H1 (cell line): ENCODE results near the gene SOST. TPM values are rescaled to one million over a fixed set of nuclear protein-coding genes. Genes with fewer than 3 reads are reported as not detected.

Experiments
- CTCF ChIA-PET: fragments of 300-600 bp; sonication (Branson Sonifier 250); formaldehyde crosslinking; loops from one replicate; lab custom pipeline; 2021; ENCODE audit not compliant: partially characterized antibody; lab: Charles Lee
- POLR2A ChIA-PET: fragments of 300-600 bp; sonication (Branson Sonifier 250); formaldehyde crosslinking; loops from one replicate; lab custom pipeline; 2021; ENCODE audit warnings: inconsistent platforms; ENCODE audit not compliant: partially characterized antibody; lab: Charles Lee
- DNase-seq, 2 experiments: peaks; one replicate each; pipeline versions ENCODE4 v3.0.0 to v3.0.0-alpha.2; 2010 to 2022; ENCODE audit warnings: low spot score in 2 of 2, low read depth in 1 of 2, mixed read lengths in 1 of 2
- FAIRE-seq: peaks from 2 replicates; lab custom pipeline; 2011; peaks lifted over from hg19 to GRCh38; lab: Jason Lieb, UNC
- H2AFZ ChIP-seq: 2 replicates; pipeline ENCODE4 v1.8.1; 2012; ENCODE audit warnings: low read length, inconsistent platforms
- H2AK5ac ChIP-seq: 2 replicates; pipeline ENCODE4 v1.6.1; 2013; ENCODE audit warnings: low read depth, low read length
- H2BK120ac ChIP-seq: replicated peaks from 2 replicates; pipeline ENCODE3; 2013; ENCODE audit warnings: low read depth, low read length, inconsistent platforms
- H2BK12ac ChIP-seq: 2 replicates; pipeline ENCODE4 v1.6.1; 2013; ENCODE audit warnings: low read depth, low read length
- H2BK15ac ChIP-seq: 2 replicates; pipeline ENCODE4 v1.6.1; 2013; ENCODE audit warnings: low read length
- H2BK20ac ChIP-seq: 2 replicates; pipeline ENCODE4 v1.6.1; 2013; ENCODE audit warnings: low read length
- H2BK5ac ChIP-seq: 2 replicates; pipeline ENCODE4 v1.6.1; 2013; ENCODE audit warnings: low read depth, low read length
- H3K14ac ChIP-seq: 2 replicates; pipeline ENCODE4 v1.6.1; 2013; ENCODE audit warnings: inconsistent platforms; ENCODE audit not compliant: insufficient read length
- H3K18ac ChIP-seq: 2 replicates; pipeline ENCODE4 v1.6.1; 2013; ENCODE audit warnings: low read length; ENCODE audit errors: extremely low read depth
- H3K23ac ChIP-seq: 2 replicates; pipeline ENCODE4 v1.6.1; 2013; ENCODE audit warnings: inconsistent platforms; ENCODE audit not compliant: insufficient read length
- H3K23me2 ChIP-seq: 2 replicates; pipeline ENCODE4 v1.6.1; 2013; ENCODE audit warnings: low read depth, low read length
- H3K27ac ChIP-seq: 2 replicates; pipeline ENCODE4 v1.6.1; 2011; ENCODE audit warnings: low read depth, low read length, inconsistent platforms
- H3K27me3 ChIP-seq, 4 experiments: replicated peaks in 1 of 4; 1 replicate in 1 of 4; 2 replicates in 3 of 4; pipeline versions ENCODE4 v1.6.1 to v1.8.1; 2011 to 2013; ENCODE audit warnings: low read length in 3 of 4, mild to moderate bottlenecking in 3 of 4, inconsistent platforms in 2 of 4, mixed read lengths in 2 of 4, moderate library complexity in 1 of 4; ENCODE audit not compliant: control insufficient read depth in 3 of 4, insufficient read depth in 3 of 4; ENCODE audit errors: extremely low read depth in 1 of 4
- H3K36me3 ChIP-seq, 4 experiments: 2 replicates each; pipeline versions ENCODE4 v1.6.1 to v1.8.1; 2011 to 2013; ENCODE audit warnings: mild to moderate bottlenecking in 4 of 4, low read length in 3 of 4, moderate library complexity in 2 of 4, control low read depth in 1 of 4, inconsistent platforms in 1 of 4; ENCODE audit not compliant: insufficient read depth in 4 of 4, control insufficient read depth in 2 of 4
- H3K4ac ChIP-seq: replicated peaks from 2 replicates; pipeline ENCODE3; 2013; ENCODE audit warnings: low read length, low read depth, mixed read lengths, inconsistent platforms; ENCODE audit not compliant: insufficient read length
- H3K4me1 ChIP-seq, 4 experiments: replicated peaks in 1 of 4; 1 replicate in 1 of 4; 2 replicates in 3 of 4; pipeline versions ENCODE4 v1.6.1 to v1.8.1; 2011 to 2013; ENCODE audit warnings: low read length in 3 of 4, inconsistent platforms in 2 of 4, mixed read lengths in 1 of 4; ENCODE audit not compliant: insufficient read depth in 4 of 4, control insufficient read depth in 3 of 4
- H3K4me2 ChIP-seq, 2 experiments: 2 replicates each; pipeline versions ENCODE4 v1.6.1 to v1.8.1; 2011 to 2013; ENCODE audit warnings: low read depth in 2 of 2, low read length in 2 of 2, control low read depth in 1 of 2, inconsistent platforms in 1 of 2, mild to moderate bottlenecking in 1 of 2; ENCODE audit not compliant: insufficient read depth in 1 of 2
- H3K4me3 ChIP-seq, 4 experiments: fragments of 200-600, 300-600 bp in 1 of 4; sonication (generic), shearing (Covaris generic), sonication (Bioruptor Twin) in 1 of 4; 2 replicates each; pipeline versions ENCODE4 v1.5.1 to v1.8.1; 2011 to 2016; ENCODE audit warnings: low read length in 4 of 4, low read depth in 3 of 4, control low read depth in 2 of 4, inconsistent platforms in 2 of 4, mild to moderate bottlenecking in 2 of 4, mixed read lengths in 1 of 4, moderate library complexity in 1 of 4; ENCODE audit not compliant: insufficient read depth in 2 of 4; ENCODE audit errors: extremely low read depth in 1 of 4
- H3K56ac ChIP-seq: replicated peaks from 2 replicates; pipeline ENCODE3; 2013; ENCODE audit warnings: low read depth, mild to moderate bottlenecking, mixed read lengths, low read length, inconsistent platforms; ENCODE audit not compliant: insufficient read length
- H3K79me1 ChIP-seq: 2 replicates; pipeline ENCODE4 v1.6.1; 2013; ENCODE audit warnings: low read depth, low read length, control low read depth
- H3K79me2 ChIP-seq, 2 experiments: 2 replicates each; pipeline versions ENCODE4 v1.6.1 to v1.8.1; 2012 to 2013; ENCODE audit warnings: low read length in 2 of 2, mild to moderate bottlenecking in 2 of 2, inconsistent platforms in 1 of 2; ENCODE audit not compliant: insufficient read depth in 2 of 2, control insufficient read depth in 1 of 2
- H3K9ac ChIP-seq, 4 experiments: replicated peaks in 1 of 4; 1 replicate in 1 of 4; 2 replicates in 3 of 4; pipeline versions ENCODE4 v1.6.1 to v1.8.1; 2011 to 2013; ENCODE audit warnings: low read depth in 3 of 4, low read length in 3 of 4, control low read depth in 2 of 4, mild to moderate bottlenecking in 2 of 4, moderate library complexity in 2 of 4, inconsistent platforms in 1 of 4; ENCODE audit errors: extremely low read depth in 1 of 4
- H3K9me3 ChIP-seq, 2 experiments: 2 replicates each; pipeline versions ENCODE4 v1.6.1 to v1.8.1; 2012 to 2013; ENCODE audit warnings: mild to moderate bottlenecking in 2 of 2, moderate library complexity in 2 of 2, control low read depth in 1 of 2, inconsistent platforms in 1 of 2, low read depth in 1 of 2, low read length in 1 of 2, mixed read lengths in 1 of 2; ENCODE audit not compliant: insufficient read depth in 2 of 2
- H4K20me1 ChIP-seq, 2 experiments: replicated peaks in 1 of 2; 2 replicates each; pipeline versions ENCODE3 to v1.8.1; 2011 to 2013; ENCODE audit warnings: inconsistent platforms in 2 of 2, low read length in 2 of 2, mild to moderate bottlenecking in 1 of 2; ENCODE audit not compliant: insufficient read depth in 2 of 2, control insufficient read depth in 1 of 2
- H4K5ac ChIP-seq: 2 replicates; pipeline ENCODE4 v1.6.1; 2013; ENCODE audit warnings: low read length, low read depth, mixed read lengths, inconsistent platforms; ENCODE audit not compliant: insufficient read length
- H4K8ac ChIP-seq: 2 replicates; pipeline ENCODE4 v1.8.0; 2013; ENCODE audit warnings: mild to moderate bottlenecking, moderate library complexity, low read length, inconsistent platforms; ENCODE audit not compliant: insufficient read depth; ENCODE audit errors: extremely low read depth
- H4K91ac ChIP-seq: replicated peaks from 2 replicates; pipeline ENCODE3; 2013; ENCODE audit warnings: low read length, mixed read lengths, inconsistent platforms; ENCODE audit not compliant: insufficient read length
- EZH2 ChIP-seq: fragments of 200-600 bp; sonication (generic); IDR thresholded peaks from 2 replicates; pipeline ENCODE4 v1.7.1; 2012; ENCODE audit warnings: low read depth, mild to moderate bottlenecking, moderate library complexity, low read length, inconsistent platforms; ENCODE audit not compliant: severe bottlenecking
- GTF2F1 ChIP-seq: IDR thresholded peaks from 2 replicates; pipeline ENCODE4 v1.6.1; 2012; ENCODE audit warnings: low read depth, low read length, improper control_type of control experiment, borderline replicate concordance
- JUND ChIP-seq: IDR thresholded peaks from 2 replicates; pipeline ENCODE4 v1.6.1; 2011; ENCODE audit warnings: mild to moderate bottlenecking, improper control_type of control experiment, low read length
- NANOG ChIP-seq: IDR thresholded peaks from 2 replicates; pipeline ENCODE4 v1.6.1; 2011; ENCODE audit warnings: low read length, low read depth, mild to moderate bottlenecking, inconsistent platforms; ENCODE audit not compliant: insufficient read depth, poor library complexity, severe bottlenecking
- RAD21 ChIP-seq, 2 experiments: IDR thresholded peaks in 1 of 2; conservative IDR thresholded peaks in 1 of 2; 2 replicates each; pipeline ENCODE4 v1.6.1; 2011; ENCODE audit warnings: low read depth in 2 of 2, low read length in 2 of 2, improper control_type of control experiment in 1 of 2, inconsistent platforms in 1 of 2, mild to moderate bottlenecking in 1 of 2, moderate library complexity in 1 of 2
- RNF2 ChIP-seq: fragments of 200-900, 300-1000 bp; sonication (generic); IDR thresholded peaks from 2 replicates; pipeline ENCODE4 v1.7.1; 2016; ENCODE audit warnings: borderline replicate concordance, low read depth, mild to moderate bottlenecking, antibody characterized with exemption, low read length; ENCODE audit not compliant: poor library complexity, severe bottlenecking; ENCODE audit errors: missing control alignments
- SP4 ChIP-seq: IDR thresholded peaks from 2 replicates; pipeline ENCODE4 v1.6.1; 2012; ENCODE audit warnings: low read length, inconsistent platforms
- WGBS, 2 experiments: shearing (Covaris generic) in 1 of 2; methylation state at CpG; one replicate each; pipeline versions ENCODE4 v1.1.6 to v1.1.7; 2013 to 2015; ENCODE audit warnings: low lambda C conversion rate in 2 of 2, mixed read lengths in 2 of 2, inconsistent platforms in 1 of 2, low coverage in 1 of 2, missing lambda C conversion rate in 1 of 2; ENCODE audit not compliant: insufficient replicate concordance in 2 of 2, insufficient coverage in 1 of 2, insufficient read length in 1 of 2; ENCODE audit errors: extremely low coverage in 1 of 2, missing lambda C conversion rate in 1 of 2; 5-methylcytosine and 5-hydroxymethylcytosine counted together
- polyA plus RNA-seq, 7 experiments: library from polyadenylated mRNA; depleted of rRNA in 3 of 7; stranded (reverse) in 5 of 7; unstranded in 2 of 7; fragments of >200 nt in 5 of 7; fragments of 200-250 nt in 2 of 7; gene quantifications; 1 replicate in 5 of 7; 2 replicates in 1 of 7; 4 replicates in 1 of 7; pipeline versions ENCODE4 v1.2.1 to v1.2.3, GENCODE V29; 2011 to 2013; ENCODE audit warnings: missing spikeins in 2 of 7, mixed read lengths in 2 of 7
- total RNA-seq: library from RNA; stranded (reverse); fragmentation: NEBNext Ultra II Directional; extraction: Animal tissue kit (Norgen Biotek cat#: 25700); gene quantifications from 2 replicates; pipeline ENCODE4 v1.2.1, GENCODE V29; 2021
- TF ChIP-seq, protein P1 (sequence below), 3 experiments: IDR thresholded peaks; 1 replicate in 2 of 3; 2 replicates in 1 of 3; pipeline versions ENCODE4 v1.5.1 to v1.6.1; 2011; ENCODE audit warnings: low read length in 3 of 3, mild to moderate bottlenecking in 3 of 3, inconsistent platforms in 2 of 3, low read depth in 1 of 3, moderate library complexity in 1 of 3; ENCODE audit not compliant: insufficient read depth in 1 of 3; ENCODE audit errors: control extremely low read depth in 1 of 3

Gene SOST
- total and polyA plus RNA-seq, 2 of the 8 experiments (the other 6 are each of a cell fraction or from before 2014, with no cell fraction given) = 0.08 TPM; not detected in 1

DNA sequence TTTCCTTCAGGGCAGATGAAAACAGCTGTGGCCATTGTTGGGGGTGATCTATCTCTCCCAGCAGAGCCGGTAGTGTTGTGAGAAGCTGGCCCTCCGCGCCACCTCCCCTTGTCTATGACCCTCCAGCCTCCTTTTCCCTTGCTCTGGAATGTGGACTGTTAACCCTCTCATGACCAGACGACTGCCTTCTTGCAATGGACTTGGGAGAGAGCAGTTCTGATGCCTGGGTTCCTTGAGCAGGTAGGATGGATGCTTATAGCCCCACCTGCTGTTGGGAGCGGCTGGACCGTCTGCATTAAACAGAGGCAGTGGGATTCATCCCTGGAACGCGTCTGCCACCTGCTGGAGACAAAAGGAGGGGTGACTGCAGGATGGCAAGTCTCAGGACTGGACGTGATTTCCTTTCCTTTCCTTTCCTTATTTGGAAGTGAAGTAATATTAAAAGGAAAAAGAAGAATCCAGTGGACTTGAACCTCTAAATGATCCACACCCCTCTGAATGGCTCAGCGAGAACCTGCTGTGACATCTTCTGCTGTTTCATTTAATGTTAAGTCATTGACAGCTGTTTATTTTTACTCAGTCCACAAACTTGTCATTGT, 1.8 kb upstream of the SOST start:
- Histone ChIP-seq H4K20me1 (no peaks in the 10 kb centered on the region), H3K27me3 (peaks cover 0 to 17% (median 10%) of the 10 kb centered on the region in 4 experiments; a peak in 5 of 7 replicates), H3K56ac (no peak overlapping the region), H3K4me1 (peaks cover 4 to 21% (median 8%) of the 10 kb centered on the region in 4 experiments; a peak in 6 of 7 replicates), H3K9ac (no peak overlapping the region), H2BK12ac (no peak overlapping the region), H2AFZ (peak overlapping the region; percentile 31; the same call in 1 of the 2 replicates), H3K23me2 (peaks cover 2% of the 10 kb centered on the region; the same call in 1 of the 2 replicates), H3K18ac (no peak overlapping the region; the same call in 1 of the 2 replicates), H3K27ac (no peak overlapping the region), H2BK20ac (no peak overlapping the region), H2BK5ac (no peak overlapping the region), H2BK120ac (no peak overlapping the region), H3K79me2 (no peaks in the 10 kb centered on the region), H3K4me2 (peak overlapping the region in 1 of 2 experiments; percentile 36; a peak in 3 of 4 replicates), H3K4ac (no peak overlapping the region), H4K5ac (no peak overlapping the region), H3K4me3 (no peak overlapping the region), H3K9me3 (no peaks in the 10 kb centered on the region), H4K91ac (no peak overlapping the region), H3K36me3 (no peaks in the 10 kb centered on the region), H3K79me1 (no peaks in the 10 kb centered on the region), H3K23ac (no peak overlapping the region), H2AK5ac (no peak overlapping the region), H4K8ac (no peak overlapping the region), H2BK15ac (no peak overlapping the region), H3K14ac (no peak overlapping the region)
- ChIA-PET POLR2A (interaction anchor here (0.6 to 2.9 kb wide), 9 partner anchors 12 to 246 kb away, joined by 3 to 11 read pairs (median 4); no protein-coding TSS in a partner anchor), CTCF (interaction anchor here (0.5 to 22.9 kb wide), 40 partner anchors 12 to 616 kb away, joined by 3 to 969 read pairs (median 5); partner anchors contain the start of gene CD300LG)
- FAIRE-seq (peak; percentile 100), DNase-seq (peak; percentile 95 to 98)
- WGBS, 2 experiments = 5% methylated on average over 10 of the region's 10 CpGs; no CpG with 5 or more reads in 1 of the 2 experiments
- peak; percentile 21 for TF ChIP-seq NANOG
- 0 out of 2 replicates have a peak, but pooled peaks have one; percentile 26 for TF ChIP-seq GTF2F1
- TF ChIP-seq SP4 = peak; percentile 67; the same call in 1 of the 2 replicates
- no peak for TF ChIP-seq EZH2
- peak; percentile 51; the same call in 1 of the 2 replicates for TF ChIP-seq JUND
- TF ChIP-seq RAD21 (IDR thresholded peaks at IDR 0.05 in 1 of 2, conservative IDR thresholded peaks at IDR 0.05 in 1 of 2; ENCODE audit: low read depth in 2 of 2, low read length in 2 of 2) = peak; percentile 100
- no peak for TF ChIP-seq RNF2
- TF ChIP-seq, protein P1, sequence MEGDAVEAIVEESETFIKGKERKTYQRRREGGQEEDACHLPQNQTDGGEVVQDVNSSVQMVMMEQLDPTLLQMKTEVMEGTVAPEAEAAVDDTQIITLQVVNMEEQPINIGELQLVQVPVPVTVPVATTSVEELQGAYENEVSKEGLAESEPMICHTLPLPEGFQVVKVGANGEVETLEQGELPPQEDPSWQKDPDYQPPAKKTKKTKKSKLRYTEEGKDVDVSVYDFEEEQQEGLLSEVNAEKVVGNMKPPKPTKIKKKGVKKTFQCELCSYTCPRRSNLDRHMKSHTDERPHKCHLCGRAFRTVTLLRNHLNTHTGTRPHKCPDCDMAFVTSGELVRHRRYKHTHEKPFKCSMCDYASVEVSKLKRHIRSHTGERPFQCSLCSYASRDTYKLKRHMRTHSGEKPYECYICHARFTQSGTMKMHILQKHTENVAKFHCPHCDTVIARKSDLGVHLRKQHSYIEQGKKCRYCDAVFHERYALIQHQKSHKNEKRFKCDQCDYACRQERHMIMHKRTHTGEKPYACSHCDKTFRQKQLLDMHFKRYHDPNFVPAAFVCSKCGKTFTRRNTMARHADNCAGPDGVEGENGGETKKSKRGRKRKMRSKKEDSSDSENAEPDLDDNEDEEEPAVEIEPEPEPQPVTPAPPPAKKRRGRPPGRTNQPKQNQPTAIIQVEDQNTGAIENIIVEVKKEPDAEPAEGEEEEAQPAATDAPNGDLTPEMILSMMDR (IDR thresholded peaks at IDR 0.05; ENCODE audit: control extremely low read depth in 1 of 3, insufficient read depth in 1 of 3, low read depth in 1 of 3, low read length in 3 of 3) = peak; percentile 100
